Measurements from ENCODE around the gene GPX4.
A peak's percentile ranks its signal among the peaks of the same experiment; 100 is the strongest.

Gene GPX4

DNA sequence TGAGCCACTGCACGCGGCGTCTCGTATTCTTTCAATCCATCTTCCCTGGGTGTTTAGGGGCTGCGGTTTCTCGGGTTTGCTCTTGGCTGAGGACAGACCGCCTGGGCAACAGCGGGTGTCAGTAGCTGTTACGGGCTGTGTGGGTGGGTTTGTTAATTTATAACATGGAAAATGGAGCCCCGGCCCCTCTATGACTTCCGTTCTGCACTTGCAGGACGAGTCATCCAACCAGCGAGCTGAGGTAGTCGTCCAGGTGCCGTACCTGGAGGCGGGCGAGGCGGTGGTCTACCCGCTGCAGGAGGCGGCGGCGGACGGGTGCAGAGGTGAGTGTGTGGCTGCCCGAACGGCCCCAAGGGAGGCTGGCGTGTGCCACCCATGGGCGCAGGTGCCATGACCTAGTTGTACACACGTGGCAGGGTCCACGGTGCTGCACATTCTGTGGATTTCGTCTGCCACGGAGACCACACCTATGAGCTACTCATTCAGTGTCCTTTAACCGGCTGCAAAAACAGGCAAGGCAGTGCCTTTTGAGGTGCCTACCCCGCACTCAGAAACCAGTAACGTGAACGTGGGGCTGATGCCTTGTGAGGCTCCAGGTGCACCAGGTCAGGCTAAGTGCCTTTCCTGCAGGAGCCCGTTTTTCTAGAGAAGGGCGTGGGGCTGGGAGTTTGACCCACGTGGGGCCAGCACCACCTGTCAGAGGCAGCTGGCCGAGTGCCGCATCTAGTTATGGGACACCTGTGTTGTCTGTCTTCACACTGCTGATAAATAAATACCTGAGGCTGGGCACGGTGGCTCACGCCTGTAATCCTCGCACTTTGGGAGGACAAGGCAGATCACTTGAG lies 19.5 kb upstream of the GPX4 start:
- no peak for DNase-seq (ENCODE audit: low read depth in 3 of 3)

DNA sequence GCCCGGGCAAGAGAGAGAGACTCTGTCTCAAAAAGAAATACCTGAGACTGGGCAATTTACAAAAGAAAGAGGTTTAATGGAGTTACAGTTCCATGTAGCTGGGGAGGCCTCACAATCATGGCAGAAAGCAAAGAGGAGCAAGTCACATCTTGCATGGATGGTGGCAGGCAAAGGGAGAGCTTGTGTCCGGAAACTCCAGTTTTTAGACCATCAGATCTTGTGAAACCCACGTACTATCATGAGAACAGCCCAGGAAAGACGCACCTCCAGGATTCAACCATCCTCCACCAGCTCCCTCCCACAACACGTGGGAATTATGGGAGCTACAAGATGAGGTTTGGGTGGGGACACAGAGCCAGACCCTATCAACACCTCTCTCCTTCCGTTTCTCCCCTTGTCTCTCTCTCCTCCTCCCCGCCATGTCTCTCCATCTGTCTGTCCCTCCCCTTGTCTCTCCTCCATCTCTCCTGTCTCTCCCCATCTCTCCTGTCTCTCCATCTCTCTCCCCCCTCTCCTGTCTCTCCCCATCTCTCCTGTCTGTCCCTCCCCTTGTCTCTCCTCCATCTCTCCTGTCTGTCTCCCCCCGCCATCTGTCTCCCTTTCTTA lies 18.6 kb upstream of the GPX4 start:
- DNase-seq (ENCODE audit: low read depth in 3 of 3), result no peak

- no peak for DNase-seq (ENCODE audit: low read depth in 3 of 3)
These were observed 17.9 kb upstream of the GPX4 start for GRCh38 chr19:1085676-1086442.

DNA sequence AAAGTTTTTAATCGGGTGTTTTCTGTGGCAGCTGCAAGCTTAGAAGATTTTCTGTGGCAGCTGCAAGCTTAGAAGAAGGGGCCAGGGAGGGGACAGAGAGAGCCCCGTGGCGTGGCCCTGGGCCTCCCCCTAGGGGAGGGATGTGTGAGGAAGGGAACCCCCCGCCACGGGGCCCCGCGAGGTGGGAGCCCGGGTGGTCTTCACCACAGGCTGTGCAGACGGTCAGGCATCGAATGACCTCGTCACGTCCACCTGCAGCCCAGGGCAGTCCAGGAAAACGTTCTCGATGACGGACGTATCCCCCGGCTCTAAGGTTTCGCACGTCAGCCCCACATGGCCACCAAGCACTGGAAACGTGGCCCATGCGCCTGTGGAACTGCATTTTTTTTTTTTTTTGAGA lies 17.2 kb upstream of the GPX4 start:
- DNase-seq (ENCODE audit: low read depth in 3 of 3), result no peak

GRCh38 chr19:1087813-1088415 lies 15.9 kb upstream of the GPX4 start:
- no peak for DNase-seq (ENCODE audit: low read depth in 3 of 3)

DNA sequence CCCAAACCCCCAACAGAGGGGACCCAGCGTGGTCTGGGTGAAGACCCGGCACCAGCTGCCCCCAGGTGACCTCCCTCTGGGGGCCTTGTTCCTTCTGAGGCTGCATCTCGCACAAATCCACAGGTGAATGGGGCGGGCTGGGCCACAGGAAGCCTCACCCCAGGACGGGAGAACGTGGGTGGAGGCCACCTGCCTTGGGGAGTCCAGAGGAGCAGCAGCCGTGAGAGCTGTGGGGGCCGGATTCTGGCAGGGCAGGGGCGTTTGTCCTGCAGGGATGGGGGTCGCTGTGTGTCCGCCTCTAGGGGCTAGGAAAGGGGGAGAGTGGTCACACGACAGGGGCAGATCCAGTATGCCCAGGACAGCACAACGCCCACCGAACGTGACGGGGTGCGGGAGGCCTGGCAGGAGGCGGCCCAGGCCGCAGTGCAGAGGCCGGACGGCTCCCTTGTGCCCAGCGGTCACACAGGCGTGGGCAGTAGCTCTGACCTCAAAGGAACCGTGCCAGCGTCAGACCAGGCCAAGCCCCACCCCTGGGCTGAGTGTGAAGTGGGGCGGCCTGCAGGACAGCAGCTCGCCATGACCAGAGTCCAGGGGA lies 15.3 kb upstream of the GPX4 start:
- no peak for DNase-seq (ENCODE audit: low read depth in 3 of 3)

- no peak for DNase-seq (ENCODE audit: low read depth in 3 of 3)
These were observed 14.5 kb upstream of the GPX4 start for GRCh38 chr19:1089126-1089771.

DNA sequence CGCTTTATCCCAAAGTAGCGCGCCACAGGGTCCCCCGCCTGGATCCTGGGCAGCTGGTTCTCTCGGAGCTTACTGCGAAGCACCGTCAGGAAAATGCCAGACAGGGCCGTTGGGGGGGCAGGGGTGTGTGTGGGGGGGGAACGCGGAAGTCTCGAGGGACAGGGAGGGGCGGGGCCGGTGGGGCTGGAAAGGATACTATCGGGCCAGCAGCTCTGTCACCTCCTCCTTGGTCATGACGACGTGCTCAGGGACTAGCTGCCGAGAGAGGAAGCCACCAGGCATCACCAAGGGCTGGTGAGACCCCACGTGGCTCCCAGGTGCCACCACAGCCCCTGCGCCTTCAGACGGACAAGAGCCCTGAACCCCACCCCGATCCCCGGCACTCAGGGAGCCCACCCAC lies 13.9 kb upstream of the GPX4 start:
- DNase-seq (ENCODE audit: low read depth in 3 of 3), result no peak

GRCh38 chr19:1090731-1091543 lies 12.9 kb upstream of the GPX4 start:
- no peak for DNase-seq (ENCODE audit: low read depth in 3 of 3)

- no peak for DNase-seq (ENCODE audit: low read depth in 3 of 3)
These were observed 12.1 kb upstream of the GPX4 start for GRCh38 chr19:1091544-1092175.

DNA sequence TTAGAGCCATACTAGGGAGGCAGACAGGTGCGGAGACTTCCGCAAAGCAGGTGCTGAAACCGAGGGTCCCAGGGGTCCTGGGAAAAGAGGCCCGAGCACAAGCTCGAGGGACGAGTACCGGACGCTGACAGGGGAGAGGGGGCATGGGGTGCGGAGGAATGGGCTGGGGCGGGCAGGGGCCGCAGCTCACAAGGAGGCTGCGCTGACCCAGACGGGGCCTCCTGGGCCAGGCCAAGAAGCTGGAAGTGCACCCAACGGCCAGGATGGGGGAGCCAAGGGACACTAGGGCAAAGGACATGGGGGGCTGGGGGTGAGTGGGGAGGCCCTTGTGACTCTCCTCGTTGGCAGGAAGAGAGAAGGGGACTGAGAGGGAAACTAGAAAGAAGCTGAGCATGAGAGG lies 10.5 kb upstream of the GPX4 start:
- DNase-seq (ENCODE audit: low read depth in 3 of 3), result no peak

GRCh38 chr19:1093811-1094553 lies 9.8 kb upstream of the GPX4 start:
- no peak for DNase-seq (ENCODE audit: low read depth in 3 of 3)

DNA sequence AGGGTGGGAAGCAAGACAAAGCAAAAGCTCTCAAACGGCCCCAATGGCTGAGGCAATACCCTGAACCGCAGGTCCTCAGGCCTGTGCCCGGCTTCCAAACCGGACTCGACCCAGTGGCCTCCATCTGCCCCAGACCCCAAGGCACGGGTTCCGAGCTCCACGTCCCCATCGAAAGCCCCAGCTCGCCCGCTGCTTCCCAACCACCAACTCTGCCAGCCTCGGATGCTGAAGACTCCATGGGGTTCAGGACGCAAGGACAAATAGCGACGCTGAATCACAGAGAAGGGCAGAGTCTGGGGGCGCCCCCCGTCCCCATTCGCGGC lies 9.2 kb upstream of the GPX4 start:
- DNase-seq (ENCODE audit: low read depth in 3 of 3), result no peak

DNA sequence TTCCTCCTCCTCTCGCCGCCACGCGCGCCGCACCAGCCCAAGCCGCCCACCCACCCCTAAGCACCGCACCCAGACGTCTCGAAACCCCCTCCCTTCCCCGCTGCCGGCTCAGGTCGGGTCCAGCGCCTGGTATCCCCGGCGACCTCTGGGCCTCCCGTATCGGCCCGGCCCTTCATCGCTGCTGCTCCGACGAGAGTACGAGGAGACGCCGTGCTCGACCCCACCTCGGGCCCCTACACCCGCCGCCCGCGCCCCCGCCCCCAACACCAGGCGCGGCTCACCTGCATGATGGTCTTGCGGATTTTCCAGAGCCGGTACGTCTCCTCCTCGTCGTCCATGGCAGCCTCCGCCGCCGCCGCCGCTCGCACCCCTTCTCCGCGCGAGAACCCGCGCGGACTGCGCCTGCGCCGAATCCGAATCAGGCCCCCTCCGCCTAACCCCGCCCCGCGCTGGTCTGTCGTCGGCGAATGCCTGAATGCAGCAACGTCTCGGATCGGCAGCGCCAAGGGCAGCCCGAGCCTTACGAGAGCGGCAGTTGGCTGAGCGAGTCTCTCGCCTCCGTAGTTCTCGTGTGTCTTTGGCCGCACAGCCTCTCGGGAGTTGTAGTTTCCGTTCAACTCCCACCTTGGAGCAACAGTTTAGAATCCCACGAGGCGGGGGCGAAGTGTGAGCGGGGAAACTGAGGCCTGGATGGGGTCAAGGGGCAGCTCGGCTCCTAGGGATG lies 8.7 kb upstream of the GPX4 start, which contains the start of gene POLR2E:
Gene POLR2E, minus strand, starts transcription at position 398 of the 724 bp plus-strand sequence. Its CDS starts 60 bp downstream, at position 338.
- DNase-seq (ENCODE audit: low read depth in 3 of 3), result peak; percentile 96 to 98 (median 98)

DNA sequence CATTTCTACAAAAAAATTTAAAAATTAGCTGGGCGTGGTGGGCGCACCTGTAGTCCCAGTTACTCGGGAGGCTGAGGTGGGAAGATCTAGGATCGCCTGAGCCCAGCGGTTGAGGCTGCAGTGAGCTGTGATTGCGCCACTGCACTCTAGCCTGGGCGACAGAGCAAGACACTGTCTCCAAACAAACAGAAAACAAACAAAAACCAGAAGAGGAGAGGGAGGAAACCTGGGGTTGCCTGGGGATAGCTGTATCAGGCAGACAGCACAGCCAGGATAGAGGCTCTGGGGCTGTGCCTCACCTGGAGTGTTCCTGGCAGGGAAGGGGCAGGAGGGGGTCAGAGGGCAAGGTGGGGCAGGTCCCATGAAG lies 6.0 kb upstream of the GPX4 start:
- no peak for DNase-seq (ENCODE audit: low read depth in 3 of 3)

GRCh38 chr19:1098177-1099051 lies 5.4 kb upstream of the GPX4 start:
- DNase-seq (ENCODE audit: low read depth in 3 of 3), result no peak

DNA sequence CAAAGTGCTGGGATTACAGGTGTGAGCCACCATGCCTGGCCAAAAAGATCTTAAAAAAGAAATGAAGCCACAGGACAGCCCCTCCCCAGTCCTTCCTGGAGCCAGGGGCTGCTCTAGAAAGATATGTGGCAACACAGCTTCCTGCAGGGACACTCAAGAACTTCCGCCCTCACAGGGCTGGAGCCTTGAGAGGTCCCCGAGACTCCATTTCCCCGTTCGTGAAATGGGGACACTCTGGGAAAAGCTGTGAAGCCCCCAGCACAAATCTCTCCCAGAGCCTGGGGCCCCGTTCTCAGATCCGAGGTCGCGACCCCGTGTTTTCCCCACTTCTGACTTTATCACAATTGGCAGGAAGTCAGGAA lies 2.5 kb upstream of the GPX4 start:
- no peak for DNase-seq (ENCODE audit: low read depth in 3 of 3)

All from stimulated activated CD4-positive, alpha-beta T cell treated with anti-CD3 and anti-CD28 coated beads, TNF-alpha, amount 100 ng/mL, for 4 hours (primary cell).